Gastrocnemius medialis (tissue), 4 donors: ENCODE results near the gene TFB1M. TPM values are rescaled to one million over a fixed set of nuclear protein-coding genes. Genes with fewer than 3 reads are reported as not detected.

Source experiments
- ATAC-seq, 2 donors: fragments of 150-250 bp; one replicate each; pipeline ENCODE4 v1.9.1; 2016
- DNase-seq, 2 donors: peaks; one replicate each; pipeline ENCODE4 v3.0.0-alpha.2; 2019
- H3K27ac ChIP-seq, 4 donors: fragments of 200-600 bp; sonication (generic); 1 replicate in 1 of 4; 2 replicates in 3 of 4; pipeline ENCODE4 v1.5.1; 2016 to 2018; ENCODE audit warnings: mild to moderate bottlenecking in 2 of 4, moderate library complexity in 1 of 4
- H3K27me3 ChIP-seq, 3 donors: fragments of 200-600 bp; sonication (generic) in 2 of 3; 1 replicate in 1 of 3; 2 replicates in 2 of 3; pipeline versions ENCODE4 v1.5.1 to v1.6.0; 2016 to 2019; ENCODE audit warnings: mild to moderate bottlenecking in 1 of 3, moderate library complexity in 1 of 3
- H3K36me3 ChIP-seq, 2 donors: fragments of 200-600 bp; sonication (generic) in 1 of 2; one replicate each; pipeline ENCODE4 v1.5.1; 2017 to 2018
- H3K4me1 ChIP-seq, 2 donors: fragments of 200-600 bp; sonication (generic) in 1 of 2; one replicate each; pipeline ENCODE4 v1.5.1; 2016 to 2017; ENCODE audit warnings: mild to moderate bottlenecking in 2 of 2
- H3K4me3 ChIP-seq, 4 donors: fragments of 200-600 bp; sonication (generic) in 3 of 4; 1 replicate in 1 of 4; 2 replicates in 3 of 4; pipeline ENCODE4 v1.5.1; 2016 to 2019; ENCODE audit warnings: mild to moderate bottlenecking in 2 of 4
- H3K9me3 ChIP-seq, 3 donors: fragments of 200-600 bp; sonication (generic) in 2 of 3; 1 replicate in 1 of 3; 2 replicates in 2 of 3; pipeline ENCODE4 v1.5.1; 2016 to 2019
- CTCF ChIP-seq, 5 experiments: fragments of 450-650 bp in 3 of 5; fragments of 200-600 bp in 2 of 5; sonication (generic) in 2 of 5; IDR thresholded peaks in 4 of 5; conservative IDR thresholded peaks in 1 of 5; 1 replicate in 4 of 5; 2 replicates in 1 of 5; pipeline ENCODE4 v1.5.1; 2016 to 2019; ENCODE audit warnings: antibody characterized with exemption in 5 of 5, mild to moderate bottlenecking in 3 of 5, moderate library complexity in 3 of 5
- POLR2A ChIP-seq, 2 donors: fragments of 450-650 bp; IDR thresholded peaks; one replicate each; pipeline ENCODE4 v1.6.1; 2017; ENCODE audit warnings: antibody characterized with exemption in 2 of 2, mild to moderate bottlenecking in 2 of 2, moderate library complexity in 2 of 2
- in situ Hi-C, 4 donors: fragments of 200-750 bp; cut with MboI; loops; one replicate each; pipeline versions ENCODE4 v1.15.0 to v1.8.0; 2017; ENCODE audit warnings: low sequenced_read_pairs in 4 of 4
- intact Hi-C: fragments of 100-400 bp; cut with DNase I; formaldehyde crosslinking; loops from one replicate; pipeline ENCODE4 v1.15.1; 2023; ENCODE audit warnings: low total_unique reads
- total RNA-seq, 4 donors: library from RNA; depleted of rRNA; stranded (reverse); fragments of >200 nt; gene quantifications; one replicate each; pipeline versions ENCODE4 v1.1.0 to v1.2.3, GENCODE V29; 2016

The TFB1M gene
- total RNA-seq, 4 donors from 2014 or later = 13.4 to 34.4 (median 29.2) TPM

- no peak for DNase-seq
- Histone ChIP-seq H3K27ac (no peak overlapping the region), H3K4me1 (peaks cover 0 to 5% of the 10 kb centered on the region in 2 donors), H3K9me3 (no peaks in the 10 kb centered on the region), H3K4me3 (no peak overlapping the region), H3K27me3 (no peaks in the 10 kb centered on the region), H3K36me3 (no peaks in the 10 kb centered on the region)
- TF ChIP-seq CTCF (IDR thresholded peaks at IDR 0.05 in 4 of 5, conservative IDR thresholded peaks at IDR 0.05 in 1 of 5) (no peak), POLR2A (IDR thresholded peaks at IDR 0.05) (no peak)
- intact Hi-C loops (no loop called here), in situ Hi-C loops (no loop called here)
- ATAC-seq = no peak
These were observed 48.3 kb downstream of the TFB1M start for GRCh38 chr6:155265843-155266535.

- Histone ChIP-seq H3K27me3 (no peaks in the 10 kb centered on the region), H3K27ac (no peak overlapping the region), H3K36me3 (peaks cover 0 to 8% of the 10 kb centered on the region in 2 donors), H3K9me3 (no peaks in the 10 kb centered on the region), H3K4me3 (no peak overlapping the region), H3K4me1 (peaks cover 0 to 5% of the 10 kb centered on the region in 2 donors)
- intact Hi-C loops = no loop called here
- DNase-seq (no peak), ATAC-seq (no peak)
- TF ChIP-seq POLR2A (IDR thresholded peaks at IDR 0.05) (no peak), CTCF (IDR thresholded peaks at IDR 0.05 in 4 of 5, conservative IDR thresholded peaks at IDR 0.05 in 1 of 5) (no peak)
- in situ Hi-C loops = no loop called here
These were observed 49.5 kb downstream of the TFB1M start for GRCh38 chr6:155264693-155265320.

GRCh38 chr6:155263373-155264063 lies 50.8 kb downstream of the TFB1M start, which contains the start of gene CLDN20:
Gene CLDN20, plus strand, starts transcription at chr6:155264013. Its CDS starts 11,707 bp downstream, at chr6:155275720.
- no peaks in the 10 kb centered on the region for H3K27me3 ChIP-seq
- no peak within 1 kb of the TSS for H3K4me3 ChIP-seq
- ATAC-seq (no peak), DNase-seq (no peak)
- H3K36me3 ChIP-seq = peaks cover 0 to 20% of the 10 kb centered on the region in 2 donors
- intact Hi-C loops = no loop called here
- no peak within 1 kb of the TSS for H3K27ac ChIP-seq
- H3K4me1 ChIP-seq = peaks cover 0 to 5% of the 10 kb centered on the region in 2 donors
- no peak for TF ChIP-seq POLR2A (IDR thresholded peaks at IDR 0.05)
- TF ChIP-seq CTCF (IDR thresholded peaks at IDR 0.05 in 4 of 5, conservative IDR thresholded peaks at IDR 0.05 in 1 of 5) = no peak
- in situ Hi-C loops = no loop called here
- H3K9me3 ChIP-seq = no peaks in the 10 kb centered on the region

GRCh38 chr6:155262655-155263054 lies 51.6 kb downstream of the TFB1M start:
- Histone ChIP-seq H3K27ac (no peak overlapping the region), H3K4me1 (peaks cover 0 to 5% of the 10 kb centered on the region in 2 donors), H3K27me3 (no peaks in the 10 kb centered on the region), H3K36me3 (peaks cover 0 to 29% of the 10 kb centered on the region in 2 donors), H3K9me3 (no peaks in the 10 kb centered on the region), H3K4me3 (no peak overlapping the region)
- DNase-seq (no peak), ATAC-seq (no peak)
- TF ChIP-seq CTCF (IDR thresholded peaks at IDR 0.05 in 4 of 5, conservative IDR thresholded peaks at IDR 0.05 in 1 of 5) (no peak), POLR2A (IDR thresholded peaks at IDR 0.05) (no peak)
- in situ Hi-C loops (no loop called here), intact Hi-C loops (no loop called here)
